ENCODE results near the gene MCC.

DNA sequence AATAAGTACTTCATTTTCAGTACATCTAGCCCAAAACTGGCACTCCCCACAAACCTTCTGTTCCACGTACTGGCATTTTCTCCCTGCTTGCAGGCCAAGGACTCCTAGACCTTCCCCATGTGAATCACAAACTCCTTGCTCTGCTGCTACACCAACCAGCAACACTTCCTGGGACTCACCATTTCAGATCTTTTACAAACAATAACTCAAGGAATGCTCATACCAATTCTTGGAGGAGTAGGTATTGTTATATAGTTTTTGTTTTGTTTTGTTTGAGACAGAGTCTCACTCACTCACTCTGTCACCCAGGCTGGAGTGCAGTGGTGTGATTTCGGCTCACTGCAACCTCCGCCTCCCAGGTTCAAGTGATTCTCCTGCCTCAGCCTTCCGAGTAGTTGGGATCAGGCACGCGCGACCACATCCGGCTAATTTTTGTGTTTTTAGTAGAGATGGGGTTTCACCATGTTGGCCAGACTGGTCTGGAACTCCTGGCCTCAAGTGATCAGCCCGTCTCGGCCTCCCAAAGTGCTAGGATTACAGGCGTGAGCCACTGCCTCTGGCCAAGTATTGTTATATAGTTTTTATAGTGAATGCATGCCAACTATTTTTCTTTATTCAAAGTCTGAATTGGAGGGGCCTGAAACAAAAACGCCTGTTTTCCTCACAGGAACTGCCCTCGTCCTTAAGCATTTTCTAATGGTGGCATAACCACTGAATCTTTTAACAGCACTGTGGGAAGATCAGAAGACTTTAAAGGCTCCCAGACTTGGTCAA is 264.2 kb downstream of the MCC start:
- TF ChIP-seq, protein P1, sequence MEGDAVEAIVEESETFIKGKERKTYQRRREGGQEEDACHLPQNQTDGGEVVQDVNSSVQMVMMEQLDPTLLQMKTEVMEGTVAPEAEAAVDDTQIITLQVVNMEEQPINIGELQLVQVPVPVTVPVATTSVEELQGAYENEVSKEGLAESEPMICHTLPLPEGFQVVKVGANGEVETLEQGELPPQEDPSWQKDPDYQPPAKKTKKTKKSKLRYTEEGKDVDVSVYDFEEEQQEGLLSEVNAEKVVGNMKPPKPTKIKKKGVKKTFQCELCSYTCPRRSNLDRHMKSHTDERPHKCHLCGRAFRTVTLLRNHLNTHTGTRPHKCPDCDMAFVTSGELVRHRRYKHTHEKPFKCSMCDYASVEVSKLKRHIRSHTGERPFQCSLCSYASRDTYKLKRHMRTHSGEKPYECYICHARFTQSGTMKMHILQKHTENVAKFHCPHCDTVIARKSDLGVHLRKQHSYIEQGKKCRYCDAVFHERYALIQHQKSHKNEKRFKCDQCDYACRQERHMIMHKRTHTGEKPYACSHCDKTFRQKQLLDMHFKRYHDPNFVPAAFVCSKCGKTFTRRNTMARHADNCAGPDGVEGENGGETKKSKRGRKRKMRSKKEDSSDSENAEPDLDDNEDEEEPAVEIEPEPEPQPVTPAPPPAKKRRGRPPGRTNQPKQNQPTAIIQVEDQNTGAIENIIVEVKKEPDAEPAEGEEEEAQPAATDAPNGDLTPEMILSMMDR (IDR thresholded peaks at IDR 0.05) = no peak
- TF ChIP-seq SIN3A (IDR thresholded peaks at IDR 0.05; ENCODE audit: borderline replicate concordance, insufficient read depth, low read depth, low read length) = no peak

Data from Panc1 (cell line).